ENCODE results near the gene DMKN.
A peak's percentile ranks its signal among the peaks of the same experiment; 100 is the strongest.

The DMKN gene

GRCh38 chr19:35513628-35514281, at the start of gene DMKN:
Gene DMKN (minus strand): TSS chr19:35513649. CDS start chr19:35513475, 174 bp downstream.
- H3K4me3 Mint-ChIP-seq, result no peak within 1 kb of the TSS
- H3K36me3 Mint-ChIP-seq, result no peaks in the 10 kb centered on the region
- H3K27ac Mint-ChIP-seq, result no peak within 1 kb of the TSS
- peaks cover 11% of the 10 kb centered on the region for H3K27me3 Mint-ChIP-seq
- H3K9me3 Mint-ChIP-seq (ENCODE audit: low read depth), result no peaks in the 10 kb centered on the region
- peaks cover 13% of the 10 kb centered on the region for H3K4me1 Mint-ChIP-seq (ENCODE audit: low read depth)

- Mint-ChIP-seq H3K4me1 (ENCODE audit: low read depth) (peaks cover 8% of the 10 kb centered on the region), H3K9me3 (ENCODE audit: low read depth) (no peaks in the 10 kb centered on the region), H3K4me3 (no peak overlapping the region), H3K36me3 (no peaks in the 10 kb centered on the region), H3K27me3 (peaks cover 31% of the 10 kb centered on the region), H3K27ac (no peak overlapping the region)
These were observed 49.3 kb upstream of the DMKN start for GRCh38 chr19:35562776-35563175.

- H3K4me3 Mint-ChIP-seq, result no peak overlapping the region
- H3K27ac Mint-ChIP-seq, result no peak overlapping the region
- no peaks in the 10 kb centered on the region for H3K9me3 Mint-ChIP-seq (ENCODE audit: low read depth)
- peaks cover 31% of the 10 kb centered on the region for H3K27me3 Mint-ChIP-seq
- H3K36me3 Mint-ChIP-seq, result no peaks in the 10 kb centered on the region
- peaks cover 8% of the 10 kb centered on the region for H3K4me1 Mint-ChIP-seq (ENCODE audit: low read depth)
These were observed 48.9 kb upstream of the DMKN start for GRCh38 chr19:35562336-35562735.

GRCh38 chr19:35561436-35561835, 48.0 kb upstream of the DMKN start:
- H3K4me3 Mint-ChIP-seq, result no peak overlapping the region
- peaks cover 30% of the 10 kb centered on the region for H3K27me3 Mint-ChIP-seq
- peaks cover 11% of the 10 kb centered on the region for H3K4me1 Mint-ChIP-seq (ENCODE audit: low read depth)
- H3K36me3 Mint-ChIP-seq, result no peaks in the 10 kb centered on the region
- no peak overlapping the region for H3K27ac Mint-ChIP-seq
- no peaks in the 10 kb centered on the region for H3K9me3 Mint-ChIP-seq (ENCODE audit: low read depth)

GRCh38 chr19:35560677-35561076, 47.2 kb upstream of the DMKN start:
- Mint-ChIP-seq H3K27ac (no peak overlapping the region), H3K27me3 (peaks cover 30% of the 10 kb centered on the region)

GRCh38 chr19:35560271-35560670, 46.8 kb upstream of the DMKN start:
- no peaks in the 10 kb centered on the region for H3K36me3 Mint-ChIP-seq
- H3K27ac Mint-ChIP-seq, result no peak overlapping the region
- H3K9me3 Mint-ChIP-seq (ENCODE audit: low read depth), result no peaks in the 10 kb centered on the region
- peaks cover 11% of the 10 kb centered on the region for H3K4me1 Mint-ChIP-seq (ENCODE audit: low read depth)
- no peak overlapping the region for H3K4me3 Mint-ChIP-seq
- H3K27me3 Mint-ChIP-seq, result peaks cover 28% of the 10 kb centered on the region

More at GRCh38 chr19:35560677-35561076, 47.2 kb upstream of the DMKN start:
- Mint-ChIP-seq H3K36me3 (no peaks in the 10 kb centered on the region), H3K9me3 (ENCODE audit: low read depth) (no peaks in the 10 kb centered on the region), H3K4me3 (no peak overlapping the region), H3K4me1 (ENCODE audit: low read depth) (peaks cover 11% of the 10 kb centered on the region)

GRCh38 chr19:35559781-35560180, 46.3 kb upstream of the DMKN start:
- H3K9me3 Mint-ChIP-seq (ENCODE audit: low read depth), result no peaks in the 10 kb centered on the region
- peaks cover 27% of the 10 kb centered on the region for H3K27me3 Mint-ChIP-seq
- H3K36me3 Mint-ChIP-seq, result no peaks in the 10 kb centered on the region
- peaks cover 11% of the 10 kb centered on the region for H3K4me1 Mint-ChIP-seq (ENCODE audit: low read depth)
- no peak overlapping the region for H3K27ac Mint-ChIP-seq
- no peak overlapping the region for H3K4me3 Mint-ChIP-seq

- Mint-ChIP-seq H3K36me3 (no peaks in the 10 kb centered on the region), H3K27ac (no peak overlapping the region), H3K4me3 (peak overlapping the region; percentile 49), H3K4me1 (ENCODE audit: low read depth) (peaks cover 11% of the 10 kb centered on the region), H3K27me3 (peaks cover 27% of the 10 kb centered on the region), H3K9me3 (ENCODE audit: low read depth) (no peaks in the 10 kb centered on the region)
These were observed 45.8 kb upstream of the DMKN start for GRCh38 chr19:35559281-35559659.

GRCh38 chr19:35558400-35559280, 45.2 kb upstream of the DMKN start:
- Mint-ChIP-seq H3K9me3 (ENCODE audit: low read depth) (no peaks in the 10 kb centered on the region), H3K36me3 (no peaks in the 10 kb centered on the region), H3K4me1 (ENCODE audit: low read depth) (peaks cover 11% of the 10 kb centered on the region), H3K27ac (no peak overlapping the region), H3K4me3 (peak overlapping the region; percentile 49), H3K27me3 (peaks cover 25% of the 10 kb centered on the region)

GRCh38 chr19:35557539-35558399, 44.3 kb upstream of the DMKN start:
- Mint-ChIP-seq H3K27ac (no peak overlapping the region), H3K36me3 (no peaks in the 10 kb centered on the region), H3K27me3 (peaks cover 25% of the 10 kb centered on the region), H3K4me3 (peak overlapping the region; percentile 84), H3K4me1 (ENCODE audit: low read depth) (peaks cover 11% of the 10 kb centered on the region), H3K9me3 (ENCODE audit: low read depth) (no peaks in the 10 kb centered on the region)

GRCh38 chr19:35556846-35557538, 43.5 kb upstream of the DMKN start:
- Mint-ChIP-seq H3K27ac (no peak overlapping the region), H3K4me3 (peak overlapping the region; percentile 70), H3K4me1 (ENCODE audit: low read depth) (peaks cover 11% of the 10 kb centered on the region), H3K27me3 (peaks cover 20% of the 10 kb centered on the region), H3K36me3 (no peaks in the 10 kb centered on the region), H3K9me3 (ENCODE audit: low read depth) (no peaks in the 10 kb centered on the region)

GRCh38 chr19:35556025-35556590, 42.7 kb upstream of the DMKN start:
- no peak overlapping the region for H3K27ac Mint-ChIP-seq
- no peaks in the 10 kb centered on the region for H3K36me3 Mint-ChIP-seq
- H3K4me3 Mint-ChIP-seq, result no peak overlapping the region
- H3K4me1 Mint-ChIP-seq (ENCODE audit: low read depth), result peaks cover 11% of the 10 kb centered on the region
- no peaks in the 10 kb centered on the region for H3K9me3 Mint-ChIP-seq (ENCODE audit: low read depth)
- H3K27me3 Mint-ChIP-seq, result peaks cover 15% of the 10 kb centered on the region

- peaks cover 11% of the 10 kb centered on the region for H3K4me1 Mint-ChIP-seq (ENCODE audit: low read depth)
- no peaks in the 10 kb centered on the region for H3K36me3 Mint-ChIP-seq
- H3K4me3 Mint-ChIP-seq, result no peak overlapping the region
- peaks cover 11% of the 10 kb centered on the region for H3K27me3 Mint-ChIP-seq
- no peaks in the 10 kb centered on the region for H3K9me3 Mint-ChIP-seq (ENCODE audit: low read depth)
- no peak overlapping the region for H3K27ac Mint-ChIP-seq
These were observed 42.0 kb upstream of the DMKN start for GRCh38 chr19:35555301-35556005.
